ENCODE results near the gene EXOSC1.

EXOSC1 gene

DNA sequence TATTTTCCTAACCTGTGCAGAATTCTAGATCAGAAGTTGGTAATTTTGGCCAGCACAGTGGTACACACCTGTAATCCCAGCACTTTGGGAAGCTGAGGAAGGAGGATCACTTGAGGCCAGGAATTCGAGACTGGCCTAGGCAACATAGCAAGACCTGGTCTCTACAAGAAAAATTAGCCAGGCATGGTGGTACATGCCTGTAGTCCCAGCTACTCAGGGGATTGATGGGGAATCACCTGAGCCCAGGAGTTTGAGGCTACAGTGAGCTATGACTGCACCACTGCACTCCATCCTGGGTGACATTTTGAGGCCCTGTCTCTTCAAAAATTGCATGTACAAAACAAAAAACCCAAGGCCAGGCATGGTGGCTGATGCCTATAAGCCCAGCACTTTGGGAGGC lies 11.2 kb downstream of the EXOSC1 start:
- TF ChIP-seq, protein P1, sequence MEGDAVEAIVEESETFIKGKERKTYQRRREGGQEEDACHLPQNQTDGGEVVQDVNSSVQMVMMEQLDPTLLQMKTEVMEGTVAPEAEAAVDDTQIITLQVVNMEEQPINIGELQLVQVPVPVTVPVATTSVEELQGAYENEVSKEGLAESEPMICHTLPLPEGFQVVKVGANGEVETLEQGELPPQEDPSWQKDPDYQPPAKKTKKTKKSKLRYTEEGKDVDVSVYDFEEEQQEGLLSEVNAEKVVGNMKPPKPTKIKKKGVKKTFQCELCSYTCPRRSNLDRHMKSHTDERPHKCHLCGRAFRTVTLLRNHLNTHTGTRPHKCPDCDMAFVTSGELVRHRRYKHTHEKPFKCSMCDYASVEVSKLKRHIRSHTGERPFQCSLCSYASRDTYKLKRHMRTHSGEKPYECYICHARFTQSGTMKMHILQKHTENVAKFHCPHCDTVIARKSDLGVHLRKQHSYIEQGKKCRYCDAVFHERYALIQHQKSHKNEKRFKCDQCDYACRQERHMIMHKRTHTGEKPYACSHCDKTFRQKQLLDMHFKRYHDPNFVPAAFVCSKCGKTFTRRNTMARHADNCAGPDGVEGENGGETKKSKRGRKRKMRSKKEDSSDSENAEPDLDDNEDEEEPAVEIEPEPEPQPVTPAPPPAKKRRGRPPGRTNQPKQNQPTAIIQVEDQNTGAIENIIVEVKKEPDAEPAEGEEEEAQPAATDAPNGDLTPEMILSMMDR (IDR thresholded peaks at IDR 0.05): no peak

DNA sequence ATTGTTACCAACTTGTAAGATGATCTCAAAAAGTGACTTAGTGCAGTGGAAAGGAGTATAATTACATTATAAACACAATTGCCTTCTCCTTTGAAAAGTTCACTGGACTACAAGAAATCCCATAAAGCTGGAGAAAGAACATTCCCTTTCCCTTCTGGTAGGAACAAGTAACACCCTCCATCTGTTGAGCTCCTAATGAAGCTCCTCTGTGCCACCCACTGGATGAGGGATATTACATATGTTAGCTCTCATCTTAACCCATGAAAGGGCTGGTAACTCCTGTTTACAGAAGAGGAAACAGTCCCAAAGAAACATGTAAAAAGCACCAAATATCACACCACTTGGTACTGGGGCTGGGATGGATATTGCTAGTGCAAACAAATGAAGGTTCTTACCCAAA lies 11.8 kb downstream of the EXOSC1 start:
- TF ChIP-seq, protein P1 (IDR thresholded peaks at IDR 0.05): no peak

DNA sequence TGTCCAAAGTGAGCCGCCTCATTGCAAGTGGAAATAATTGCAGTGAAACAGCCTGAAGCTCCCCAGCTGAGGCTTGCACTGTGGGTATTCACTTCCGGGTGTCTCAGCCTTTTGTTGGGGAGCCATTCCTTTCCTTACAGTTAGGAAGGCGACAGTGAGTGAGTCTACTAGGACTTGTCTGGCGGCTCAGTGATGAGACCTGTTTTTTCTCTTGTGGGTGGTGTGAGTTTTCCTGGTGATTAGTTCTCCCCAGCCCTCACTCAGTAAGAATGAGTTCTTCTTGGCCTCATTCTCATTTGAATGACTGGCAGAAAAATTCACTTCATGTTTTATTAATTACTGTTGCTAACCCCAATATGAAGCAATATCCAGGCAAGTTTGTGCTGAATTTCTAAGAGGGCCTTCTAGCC lies 17.2 kb downstream of the EXOSC1 start:
- TF ChIP-seq, protein P1 (IDR thresholded peaks at IDR 0.05): no peak

DNA sequence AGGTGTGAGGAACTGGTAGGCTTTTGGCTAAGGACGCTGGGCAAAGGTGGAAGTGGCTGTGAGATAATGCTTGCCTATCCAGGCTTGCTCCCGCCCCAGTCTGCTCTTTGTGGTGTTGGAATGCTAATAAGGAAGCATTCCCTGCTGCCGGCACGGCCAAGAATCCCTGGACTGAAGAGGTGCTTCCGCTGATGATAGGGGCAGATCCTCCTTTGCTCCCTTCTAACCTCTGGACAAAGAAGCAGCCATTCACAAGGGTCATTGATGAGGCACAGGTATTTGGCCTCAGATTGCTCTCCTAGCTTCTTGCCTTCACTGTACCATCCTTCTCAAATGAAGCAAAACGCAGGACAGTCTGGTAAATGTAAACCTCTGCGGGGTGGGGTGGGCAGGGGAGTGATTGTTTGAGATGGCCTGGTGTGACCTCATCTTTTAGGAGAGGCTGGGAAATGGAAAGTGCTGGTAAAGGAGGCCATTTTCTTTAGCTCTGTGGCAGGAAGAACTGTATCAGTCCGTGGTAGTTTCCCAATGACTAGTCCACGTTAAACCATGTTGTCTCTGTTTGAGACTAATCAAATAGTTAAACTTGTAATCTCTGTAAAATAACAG lies 18.1 kb downstream of the EXOSC1 start:
- TF ChIP-seq, protein P1 (IDR thresholded peaks at IDR 0.05): no peak

DNA sequence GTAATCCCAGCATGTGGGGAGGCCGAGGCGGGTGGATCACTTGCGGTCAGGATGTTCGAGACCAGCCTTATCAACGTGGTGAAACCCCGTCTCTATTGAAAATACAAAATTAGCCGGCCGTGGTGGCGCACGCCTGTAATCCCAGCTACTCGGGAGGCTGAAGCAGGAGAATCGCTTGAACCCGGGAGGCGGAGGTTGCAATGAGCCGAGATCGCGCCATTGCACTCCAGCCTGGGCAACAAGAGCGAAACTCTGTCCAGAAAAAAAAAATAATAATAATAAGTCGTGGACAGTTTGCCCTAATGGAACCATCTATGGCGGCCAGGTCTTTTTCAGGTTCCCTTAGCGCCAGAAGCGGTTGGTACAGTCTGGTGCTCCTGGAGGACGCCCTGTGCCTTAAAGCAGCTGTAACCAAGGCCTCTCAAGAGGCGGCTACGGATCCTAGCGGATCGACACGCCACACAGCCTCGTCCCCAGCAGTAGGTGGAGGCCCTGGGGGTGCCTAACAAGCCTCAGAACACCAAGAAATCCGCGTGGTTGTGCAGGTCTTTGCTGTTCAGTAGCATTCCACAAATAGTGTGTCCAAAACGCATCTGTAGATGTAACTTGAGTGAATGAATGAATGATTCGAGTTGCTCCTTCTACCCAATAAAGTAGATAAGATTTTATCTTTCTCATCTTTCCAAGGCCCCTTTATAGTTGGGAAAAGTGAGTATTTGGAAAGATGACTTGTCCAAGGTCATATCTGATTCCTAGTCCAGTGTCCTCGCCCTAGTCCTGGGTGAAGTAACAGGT lies 18.8 kb downstream of the EXOSC1 start:
- TF ChIP-seq, protein P1 (IDR thresholded peaks at IDR 0.05): no peak

DNA sequence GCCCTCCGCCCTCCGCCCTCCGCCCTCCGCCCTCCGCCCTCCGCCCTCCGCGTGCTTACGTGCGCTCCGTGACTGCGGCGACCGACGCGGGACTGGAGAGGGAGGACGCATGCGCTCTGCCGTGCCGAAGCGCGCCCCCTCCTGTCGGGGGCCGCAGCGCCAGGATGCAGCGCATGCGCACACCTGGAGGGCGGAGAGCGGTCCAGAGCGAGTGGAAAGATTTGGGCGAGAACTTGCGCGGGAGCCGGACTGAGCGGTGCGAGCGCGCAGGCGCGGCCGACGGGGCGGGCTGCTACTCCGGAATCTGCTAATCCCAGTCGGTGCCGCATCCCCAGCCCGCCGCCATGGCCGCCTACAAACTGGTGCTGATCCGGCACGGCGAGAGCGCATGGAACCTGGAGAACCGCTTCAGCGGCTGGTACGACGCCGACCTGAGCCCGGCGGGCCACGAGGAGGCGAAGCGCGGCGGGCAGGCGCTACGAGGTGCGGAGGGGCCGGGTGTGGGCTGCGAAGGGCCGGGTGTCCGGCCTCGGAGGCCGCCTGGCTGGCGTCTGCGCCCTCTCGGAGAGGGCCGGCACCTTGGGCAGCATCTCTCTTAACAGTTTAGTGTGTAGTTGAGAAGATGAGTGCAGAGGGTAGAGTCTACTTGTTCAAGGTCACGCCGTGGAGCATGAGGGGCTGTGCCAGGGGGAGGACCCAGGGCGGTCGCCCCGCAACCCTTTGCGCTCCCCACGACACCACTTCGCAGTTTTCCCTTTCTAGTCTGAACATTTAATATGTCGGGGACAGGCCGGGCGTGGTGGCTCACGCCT lies 19.6 kb downstream of the EXOSC1 start, which contains the start of gene PGAM1:
Gene PGAM1, plus strand, starts transcription at position 228 of the 812 bp plus-strand sequence. Its CDS starts 117 bp downstream, at position 345.
- TF ChIP-seq, protein P1 (IDR thresholded peaks at IDR 0.05): peak; percentile 82

DNA sequence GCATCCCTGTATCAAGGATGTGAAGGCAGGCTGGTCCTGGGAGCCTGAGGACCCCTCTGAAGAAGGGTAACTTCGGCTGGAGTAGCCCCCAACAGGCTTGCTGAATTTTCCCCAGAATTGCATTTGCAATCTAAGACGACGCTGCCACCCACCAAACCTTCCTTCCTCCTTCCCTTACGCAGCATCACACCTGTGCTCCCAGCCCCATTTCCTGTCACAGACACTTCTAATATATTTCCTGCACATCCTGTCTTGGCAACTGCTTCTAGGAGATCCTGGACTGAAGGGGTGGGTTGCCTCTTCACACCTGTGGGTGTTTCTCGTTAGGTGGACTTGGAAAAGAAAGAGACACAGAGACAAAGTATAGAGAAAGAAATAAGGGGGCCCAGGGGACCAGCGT lies 29.2 kb downstream of the EXOSC1 start:
- TF ChIP-seq, protein P1 (IDR thresholded peaks at IDR 0.05): no peak
